GM12878 (cell line): Measurements from ENCODE around the gene C11orf97.

ENCODE experiments used
- ELK1 ChIP-seq: IDR thresholded peaks from 2 replicates; pipeline ENCODE4 v1.6.1; 2012; ENCODE audit warnings: low read depth, low read length, improper control_type of control experiment
- EZH2 ChIP-seq: IDR thresholded peaks from 2 replicates; pipeline ENCODE4 v1.6.1; 2012; ENCODE audit warnings: low read depth, mild to moderate bottlenecking, control low read depth, inconsistent platforms, low read length, borderline replicate concordance; ENCODE audit not compliant: control insufficient read depth
- TF ChIP-seq, protein P1 (sequence below): IDR thresholded peaks from 2 replicates; pipeline ENCODE4 v1.6.1; 2012; ENCODE audit warnings: mild to moderate bottlenecking, low read depth, low read length
- TF ChIP-seq, protein P2 (sequence below), 3 experiments: IDR thresholded peaks in 2 of 3; conservative IDR thresholded peaks in 1 of 3; 2 replicates each; pipeline ENCODE4 v1.5.1; 2011; ENCODE audit warnings: low read depth in 3 of 3, low read length in 3 of 3, mild to moderate bottlenecking in 3 of 3, control low read depth in 2 of 3, moderate library complexity in 2 of 3, inconsistent platforms in 1 of 3, mixed read lengths in 1 of 3; ENCODE audit not compliant: control insufficient read depth in 2 of 3, insufficient read depth in 1 of 3; ENCODE audit errors: extremely low read depth in 1 of 3

GRCh38 chr11:94539420-94539819 lies 27.2 kb downstream of the C11orf97 start:
- TF ChIP-seq, protein P1, sequence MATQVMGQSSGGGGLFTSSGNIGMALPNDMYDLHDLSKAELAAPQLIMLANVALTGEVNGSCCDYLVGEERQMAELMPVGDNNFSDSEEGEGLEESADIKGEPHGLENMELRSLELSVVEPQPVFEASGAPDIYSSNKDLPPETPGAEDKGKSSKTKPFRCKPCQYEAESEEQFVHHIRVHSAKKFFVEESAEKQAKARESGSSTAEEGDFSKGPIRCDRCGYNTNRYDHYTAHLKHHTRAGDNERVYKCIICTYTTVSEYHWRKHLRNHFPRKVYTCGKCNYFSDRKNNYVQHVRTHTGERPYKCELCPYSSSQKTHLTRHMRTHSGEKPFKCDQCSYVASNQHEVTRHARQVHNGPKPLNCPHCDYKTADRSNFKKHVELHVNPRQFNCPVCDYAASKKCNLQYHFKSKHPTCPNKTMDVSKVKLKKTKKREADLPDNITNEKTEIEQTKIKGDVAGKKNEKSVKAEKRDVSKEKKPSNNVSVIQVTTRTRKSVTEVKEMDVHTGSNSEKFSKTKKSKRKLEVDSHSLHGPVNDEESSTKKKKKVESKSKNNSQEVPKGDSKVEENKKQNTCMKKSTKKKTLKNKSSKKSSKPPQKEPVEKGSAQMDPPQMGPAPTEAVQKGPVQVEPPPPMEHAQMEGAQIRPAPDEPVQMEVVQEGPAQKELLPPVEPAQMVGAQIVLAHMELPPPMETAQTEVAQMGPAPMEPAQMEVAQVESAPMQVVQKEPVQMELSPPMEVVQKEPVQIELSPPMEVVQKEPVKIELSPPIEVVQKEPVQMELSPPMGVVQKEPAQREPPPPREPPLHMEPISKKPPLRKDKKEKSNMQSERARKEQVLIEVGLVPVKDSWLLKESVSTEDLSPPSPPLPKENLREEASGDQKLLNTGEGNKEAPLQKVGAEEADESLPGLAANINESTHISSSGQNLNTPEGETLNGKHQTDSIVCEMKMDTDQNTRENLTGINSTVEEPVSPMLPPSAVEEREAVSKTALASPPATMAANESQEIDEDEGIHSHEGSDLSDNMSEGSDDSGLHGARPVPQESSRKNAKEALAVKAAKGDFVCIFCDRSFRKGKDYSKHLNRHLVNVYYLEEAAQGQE, result no peak
- TF ChIP-seq, protein P2, sequence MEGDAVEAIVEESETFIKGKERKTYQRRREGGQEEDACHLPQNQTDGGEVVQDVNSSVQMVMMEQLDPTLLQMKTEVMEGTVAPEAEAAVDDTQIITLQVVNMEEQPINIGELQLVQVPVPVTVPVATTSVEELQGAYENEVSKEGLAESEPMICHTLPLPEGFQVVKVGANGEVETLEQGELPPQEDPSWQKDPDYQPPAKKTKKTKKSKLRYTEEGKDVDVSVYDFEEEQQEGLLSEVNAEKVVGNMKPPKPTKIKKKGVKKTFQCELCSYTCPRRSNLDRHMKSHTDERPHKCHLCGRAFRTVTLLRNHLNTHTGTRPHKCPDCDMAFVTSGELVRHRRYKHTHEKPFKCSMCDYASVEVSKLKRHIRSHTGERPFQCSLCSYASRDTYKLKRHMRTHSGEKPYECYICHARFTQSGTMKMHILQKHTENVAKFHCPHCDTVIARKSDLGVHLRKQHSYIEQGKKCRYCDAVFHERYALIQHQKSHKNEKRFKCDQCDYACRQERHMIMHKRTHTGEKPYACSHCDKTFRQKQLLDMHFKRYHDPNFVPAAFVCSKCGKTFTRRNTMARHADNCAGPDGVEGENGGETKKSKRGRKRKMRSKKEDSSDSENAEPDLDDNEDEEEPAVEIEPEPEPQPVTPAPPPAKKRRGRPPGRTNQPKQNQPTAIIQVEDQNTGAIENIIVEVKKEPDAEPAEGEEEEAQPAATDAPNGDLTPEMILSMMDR (IDR thresholded peaks at IDR 0.05 in 2 of 3, conservative IDR thresholded peaks at IDR 0.05 in 1 of 3; ENCODE audit: control insufficient read depth in 2 of 3, extremely low read depth in 1 of 3, insufficient read depth in 1 of 3, low read depth in 3 of 3, low read length in 3 of 3), result no peak
- no peak for TF ChIP-seq ELK1
- no peak for TF ChIP-seq EZH2
